H9 (cell line): ENCODE data around the gene RO60. TPM values are rescaled to one million over a fixed set of nuclear protein-coding genes. Genes with fewer than 3 reads are reported as not detected.

Source experiments
- DNase-seq: peaks from one replicate; pipeline ENCODE4 v3.0.0-alpha.2; 2017
- H2AFZ ChIP-seq: one replicate; pipeline ENCODE4 v1.6.1; 2013; ENCODE audit warnings: mild to moderate bottlenecking, low read length, control low read depth, moderate library complexity
- H2AK5ac ChIP-seq: 2 replicates; pipeline ENCODE4 v1.6.1; 2013; ENCODE audit warnings: low read length, control low read depth, mixed read lengths; ENCODE audit not compliant: insufficient read length
- H2BK120ac ChIP-seq: one replicate; pipeline ENCODE4 v1.6.1; 2013; ENCODE audit warnings: low read depth, mild to moderate bottlenecking, low read length, control low read depth, inconsistent platforms; ENCODE audit not compliant: poor library complexity, severe bottlenecking
- H2BK12ac ChIP-seq: 2 replicates; pipeline ENCODE4 v1.6.1; 2013; ENCODE audit warnings: low read length, control low read depth, mixed read lengths, low read depth; ENCODE audit not compliant: insufficient read length
- H2BK15ac ChIP-seq: 2 replicates; pipeline ENCODE4 v1.6.1; 2013; ENCODE audit warnings: low read depth, low read length, control low read depth
- H2BK20ac ChIP-seq: one replicate; pipeline ENCODE4 v1.6.1; 2013; ENCODE audit warnings: low read depth, mild to moderate bottlenecking, low read length, control low read depth, inconsistent platforms; ENCODE audit not compliant: poor library complexity, severe bottlenecking
- H2BK5ac ChIP-seq: 2 replicates; pipeline ENCODE4 v1.6.1; 2013; ENCODE audit warnings: low read length, control low read depth, mixed read lengths; ENCODE audit not compliant: insufficient read length
- H3K14ac ChIP-seq: 2 replicates; pipeline ENCODE4 v1.6.1; 2013; ENCODE audit warnings: low read length, control low read depth; ENCODE audit not compliant: insufficient read depth
- H3K18ac ChIP-seq: 2 replicates; pipeline ENCODE4 v1.6.1; 2013; ENCODE audit warnings: low read depth, mild to moderate bottlenecking, mixed read lengths, low read length, control low read depth; ENCODE audit not compliant: insufficient read length
- H3K23ac ChIP-seq: 2 replicates; pipeline ENCODE4 v1.6.1; 2013; ENCODE audit warnings: low read length, control low read depth, mixed read lengths, low read depth; ENCODE audit not compliant: insufficient read length
- H3K23me2 ChIP-seq: 2 replicates; pipeline ENCODE4 v1.6.1; 2013; ENCODE audit warnings: low read depth, mild to moderate bottlenecking, mixed read lengths, low read length, control low read depth; ENCODE audit not compliant: insufficient read length, poor library complexity, severe bottlenecking
- H3K27ac ChIP-seq: 2 replicates; pipeline ENCODE4 v1.5.1; 2013; ENCODE audit warnings: low read length, control low read depth, mixed read lengths, low read depth; ENCODE audit not compliant: insufficient read length
- H3K27me3 ChIP-seq: 2 replicates; pipeline ENCODE4 v1.6.1; 2013; ENCODE audit warnings: low read length, control low read depth, inconsistent platforms; ENCODE audit not compliant: insufficient read depth
- H3K4ac ChIP-seq: 2 replicates; pipeline ENCODE4 v1.6.1; 2013; ENCODE audit warnings: low read depth, mild to moderate bottlenecking, control low read depth, inconsistent platforms, low read length, moderate library complexity
- H3K4me1 ChIP-seq: 2 replicates; pipeline ENCODE4 v1.6.1; 2013; ENCODE audit warnings: low read length, control low read depth, inconsistent platforms; ENCODE audit not compliant: insufficient read depth
- H3K4me2 ChIP-seq: 2 replicates; pipeline ENCODE4 v1.6.1; 2013; ENCODE audit warnings: low read length, control low read depth, mixed read lengths; ENCODE audit not compliant: insufficient read length, insufficient read depth
- H3K56ac ChIP-seq: 2 replicates; pipeline ENCODE4 v1.6.1; 2013; ENCODE audit warnings: low read depth, mild to moderate bottlenecking, mixed read lengths, low read length, control low read depth; ENCODE audit not compliant: insufficient read length
- H3K79me1 ChIP-seq: 2 replicates; pipeline ENCODE4 v1.6.1; 2013; ENCODE audit warnings: low read depth, mild to moderate bottlenecking, moderate library complexity, low read length, control low read depth, inconsistent platforms; ENCODE audit not compliant: insufficient read depth, poor library complexity, severe bottlenecking
- H3K79me2 ChIP-seq: 2 replicates; pipeline ENCODE4 v1.6.1; 2013; ENCODE audit warnings: low read length, control low read depth, inconsistent platforms; ENCODE audit not compliant: insufficient read depth
- H3K9ac ChIP-seq: 2 replicates; pipeline ENCODE4 v1.6.1; 2013; ENCODE audit warnings: low read length, control low read depth, mixed read lengths; ENCODE audit not compliant: insufficient read length; ENCODE audit errors: extremely low read depth
- H3K9me3 ChIP-seq: one replicate; pipeline ENCODE4 v1.6.1; 2013; ENCODE audit warnings: low read depth, low read length, inconsistent platforms; ENCODE audit not compliant: control insufficient read depth
- H3T11ph ChIP-seq: one replicate; pipeline ENCODE4 v1.6.1; 2013; ENCODE audit warnings: mild to moderate bottlenecking, low read length, control low read depth, inconsistent platforms
- H4K20me1 ChIP-seq: one replicate; pipeline ENCODE4 v1.6.1; 2013; ENCODE audit not compliant: control insufficient read depth, insufficient read length, insufficient read depth
- H4K5ac ChIP-seq: 2 replicates; pipeline ENCODE4 v1.6.1; 2013; ENCODE audit warnings: low read depth, mild to moderate bottlenecking, mixed read lengths, low read length, control low read depth; ENCODE audit not compliant: insufficient read length
- H4K8ac ChIP-seq: replicated peaks from 2 replicates; pipeline ENCODE4 v1.6.1; 2013; ENCODE audit warnings: low read length, control low read depth, mixed read lengths, low read depth; ENCODE audit not compliant: insufficient read length
- H4K91ac ChIP-seq: 2 replicates; pipeline ENCODE4 v1.6.1; 2013; ENCODE audit warnings: low read depth, mild to moderate bottlenecking, moderate library complexity, mixed read lengths, low read length, control low read depth; ENCODE audit not compliant: insufficient read length
- H3K27ac Mint-ChIP-seq, 3 experiments: 2 replicates in 2 of 3; 3 replicates in 1 of 3; pipeline ENCODE4 v1.8.0; 2020 to 2021; ENCODE audit warnings: mixed read lengths in 3 of 3, mild to moderate bottlenecking in 1 of 3, moderate library complexity in 1 of 3
- H3K27me3 Mint-ChIP-seq: 2 replicates; pipeline ENCODE4 v1.8.0; 2021; ENCODE audit warnings: low read depth, mild to moderate bottlenecking, moderate library complexity, mixed read lengths
- H3K36me3 Mint-ChIP-seq, 3 experiments: 2 replicates in 2 of 3; 3 replicates in 1 of 3; pipeline ENCODE4 v1.8.0; 2020 to 2021; ENCODE audit warnings: low read depth in 3 of 3, mixed read lengths in 3 of 3; ENCODE audit not compliant: insufficient read depth in 1 of 3
- H3K4me1 Mint-ChIP-seq, 2 experiments: 2 replicates each; pipeline ENCODE4 v1.8.0; 2020; ENCODE audit warnings: mixed read lengths in 2 of 2
- H3K4me3 Mint-ChIP-seq, 2 experiments: 2 replicates in 1 of 2; 3 replicates in 1 of 2; pipeline ENCODE4 v1.8.0; 2020 to 2021; ENCODE audit warnings: mild to moderate bottlenecking in 2 of 2, mixed read lengths in 2 of 2, moderate library complexity in 1 of 2
- H3K9me3 Mint-ChIP-seq, 2 experiments: 2 replicates in 1 of 2; 3 replicates in 1 of 2; pipeline ENCODE4 v1.8.0; 2020; ENCODE audit warnings: mild to moderate bottlenecking in 2 of 2, mixed read lengths in 2 of 2, moderate library complexity in 1 of 2
- CTCF ChIP-seq: fragments of 200-600 bp; sonication (generic); conservative IDR thresholded peaks from 3 replicates; pipeline ENCODE4 v1.8.0; 2021; ENCODE audit warnings: antibody characterized with exemption, mild to moderate bottlenecking
- WGBS: extraction: QIAGEN DNeasy Blood & Tissue Kit; methylation state at CpG from one replicate; pipeline ENCODE4 v1.1.7; 2013; ENCODE audit warnings: missing lambda C conversion rate, low lambda C conversion rate, mixed read lengths; ENCODE audit not compliant: insufficient read length; ENCODE audit errors: extremely low coverage; 5-methylcytosine and 5-hydroxymethylcytosine counted together
- total RNA-seq: library from RNA; stranded (reverse); gene quantifications from 2 replicates; pipeline ENCODE4 v1.2.1, GENCODE V29; 2021

Gene RO60
- total RNA-seq, 1 experiment from 2014 or later, result 84.7 TPM

- peaks cover 27% of the 10 kb centered on the region; the same call in 1 of the 2 replicates for H3K79me2 ChIP-seq
- peaks cover 2 to 3% of the 10 kb centered on the region in 2 experiments; a peak in 1 of 5 replicates for H3K9me3 Mint-ChIP-seq
Observed at GRCh38 chr1:193060406-193060805, 994 bp downstream of the RO60 start.

More at GRCh38 chr1:193060406-193060805, 994 bp downstream of the RO60 start:
- no peak overlapping the region for H4K5ac ChIP-seq
- H3K9me3 ChIP-seq, result no peaks in the 10 kb centered on the region
- peak overlapping the region; percentile 95 for H3K4me2 ChIP-seq
- H2BK20ac ChIP-seq, result no peak overlapping the region
- H2BK120ac ChIP-seq, result no peak overlapping the region
- H3K18ac ChIP-seq, result no peak overlapping the region
- Mint-ChIP-seq H3K36me3 (peaks cover 0 to 12% (median 6%) of the 10 kb centered on the region in 3 experiments; a peak in 5 of 7 replicates), H3K4me1 (peaks cover 20 to 26% of the 10 kb centered on the region in 2 experiments), H3K4me3 (peak overlapping the region; percentile 85 to 99), H3K27ac (peak overlapping the region in 1 of 3 experiments; percentile 95; a peak in 3 of 7 replicates), H3K27me3 (no peaks in the 10 kb centered on the region)
- H2BK5ac ChIP-seq, result no peak overlapping the region
- H3K23me2 ChIP-seq, result peaks cover 12% of the 10 kb centered on the region
- no peak overlapping the region for H2BK15ac ChIP-seq
- no peak for DNase-seq
- H4K20me1 ChIP-seq, result no peaks in the 10 kb centered on the region
- H3K23ac ChIP-seq, result no peak overlapping the region
- H3K14ac ChIP-seq, result no peak overlapping the region
- H3K27ac ChIP-seq, result peak overlapping the region; percentile 88
- no peak overlapping the region for H2AK5ac ChIP-seq
- H3K4me1 ChIP-seq, result no peaks in the 10 kb centered on the region; the same call in 1 of the 2 replicates
- no peak overlapping the region for H4K8ac ChIP-seq
- no peak overlapping the region for H4K91ac ChIP-seq
- no CpG with 5 or more reads among the region's 4 CpGs for WGBS
- no peak overlapping the region for H3K56ac ChIP-seq
- peak overlapping the region; percentile 94 for H3K9ac ChIP-seq
- no peak overlapping the region for H3T11ph ChIP-seq
- no peak overlapping the region for H2AFZ ChIP-seq
- H3K27me3 ChIP-seq, result no peaks in the 10 kb centered on the region
- H3K4ac ChIP-seq, result no peak overlapping the region
- H3K79me1 ChIP-seq, result no peaks in the 10 kb centered on the region
- no peak for TF ChIP-seq CTCF
- no peak overlapping the region for H2BK12ac ChIP-seq
